ENCODE measurements around the gene SMAD6.

DNA sequence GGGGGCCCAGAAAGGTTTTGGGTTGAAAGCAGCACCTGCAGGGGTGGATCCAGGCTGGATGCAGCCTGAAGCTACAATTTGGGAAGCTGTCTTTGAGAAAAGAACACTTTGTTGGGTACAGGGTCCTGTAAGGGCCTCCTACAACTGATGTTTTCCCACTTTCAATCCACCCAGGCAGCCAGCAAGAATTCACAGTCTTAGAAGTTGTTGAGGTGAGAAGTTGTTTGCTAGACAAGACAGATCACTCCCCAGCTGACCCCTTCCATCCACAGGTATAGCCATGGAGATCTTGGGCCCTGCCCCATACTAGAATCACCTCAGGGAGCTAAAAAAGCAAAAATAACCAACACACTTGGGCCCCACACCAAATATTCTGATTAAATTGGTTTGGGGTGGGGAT lies 10.3 kb upstream of the SMAD6 start:
- no peak for TF ChIP-seq EZH2phosphoT487 (IDR thresholded peaks at IDR 0.05; ENCODE audit: low read length)
- TF ChIP-seq, protein P1, sequence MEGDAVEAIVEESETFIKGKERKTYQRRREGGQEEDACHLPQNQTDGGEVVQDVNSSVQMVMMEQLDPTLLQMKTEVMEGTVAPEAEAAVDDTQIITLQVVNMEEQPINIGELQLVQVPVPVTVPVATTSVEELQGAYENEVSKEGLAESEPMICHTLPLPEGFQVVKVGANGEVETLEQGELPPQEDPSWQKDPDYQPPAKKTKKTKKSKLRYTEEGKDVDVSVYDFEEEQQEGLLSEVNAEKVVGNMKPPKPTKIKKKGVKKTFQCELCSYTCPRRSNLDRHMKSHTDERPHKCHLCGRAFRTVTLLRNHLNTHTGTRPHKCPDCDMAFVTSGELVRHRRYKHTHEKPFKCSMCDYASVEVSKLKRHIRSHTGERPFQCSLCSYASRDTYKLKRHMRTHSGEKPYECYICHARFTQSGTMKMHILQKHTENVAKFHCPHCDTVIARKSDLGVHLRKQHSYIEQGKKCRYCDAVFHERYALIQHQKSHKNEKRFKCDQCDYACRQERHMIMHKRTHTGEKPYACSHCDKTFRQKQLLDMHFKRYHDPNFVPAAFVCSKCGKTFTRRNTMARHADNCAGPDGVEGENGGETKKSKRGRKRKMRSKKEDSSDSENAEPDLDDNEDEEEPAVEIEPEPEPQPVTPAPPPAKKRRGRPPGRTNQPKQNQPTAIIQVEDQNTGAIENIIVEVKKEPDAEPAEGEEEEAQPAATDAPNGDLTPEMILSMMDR (IDR thresholded peaks at IDR 0.05; ENCODE audit: low read length), result no peak

Measured in MM.1S (cell line).